ENCODE results near the gene ZNF473. TPM values are rescaled to one million over a fixed set of nuclear protein-coding genes. Genes with fewer than 3 reads are reported as not detected.
"Not testable (repeated sequence)": the region's sequence is repeated elsewhere in the genome, so short reads cannot be mapped to it uniquely, and the experiment has no call there.

The ZNF473 gene
- total RNA-seq, 5 donors from 2014 or later (not counting 1 experiment from before 2014, with no cell fraction given), result 6.0 to 13.9 (median 10.4) TPM

- Histone ChIP-seq H3K36me3 (ENCODE audit: control insufficient read depth in 2 of 2, extremely low read depth in 1 of 2, insufficient read depth in 1 of 2, low read length in 1 of 2) (no peaks in the 10 kb centered on the region), H3K27ac (ENCODE audit: low read length) (no peak overlapping the region), H3K27me3 (replicated peaks in 1 of 2; ENCODE audit: control insufficient read depth in 2 of 2, extremely low read depth in 1 of 2, insufficient read depth in 2 of 2, low read length in 1 of 2) (peaks cover 0 to 25% of the 10 kb centered on the region in 2 experiments), H3K9me3 (peaks cover 3% of the 10 kb centered on the region), H3K4me1 (ENCODE audit: control insufficient read depth in 1 of 2, extremely low read depth in 1 of 2, insufficient read depth in 2 of 2, low read length in 2 of 2) (no peaks in the 10 kb centered on the region), H3K4me3 (ENCODE audit: control insufficient read depth in 1 of 2, extremely low read depth in 1 of 2, low read length in 1 of 2) (peak overlapping the region in 1 of 2 donors; percentile 33)
- WGBS (ENCODE audit: insufficient coverage), result 86% methylated on average over 12 of the region's 15 CpGs
- Mint-ChIP-seq H3K4me3 (no peak overlapping the region), H3K36me3 (peaks cover 11% of the 10 kb centered on the region), H3K4me1 (no peaks in the 10 kb centered on the region), H3K27ac (no peak overlapping the region), H3K9me3 (peaks cover 0 to 13% (median 12%) of the 10 kb centered on the region in 3 donors), H3K27me3 (peaks cover 3 to 6% of the 10 kb centered on the region in 2 donors)
- ChIA-PET POLR2A (no interaction called here), CTCF (interaction anchor here in 1 of 2 donors (0.7 kb wide), 1 partner anchor 222 kb away, joined by 7 read pairs; no protein-coding TSS in a partner anchor)
- no peak for ATAC-seq (replicated peaks in 1 of 4)
- no peak for DNase-seq
Measured at GRCh38 chr19:50060107-50060506, 34.3 kb downstream of the ZNF473 start.

- ChIA-PET POLR2A (no interaction called here), CTCF (no interaction called here)
- no peak overlapping the region for H3K27ac Mint-ChIP-seq
Measured at GRCh38 chr19:50061650-50062049, 35.8 kb downstream of the ZNF473 start.

GRCh38 chr19:50065938-50066337 is 40.1 kb downstream of the ZNF473 start:
- Histone ChIP-seq H3K27me3 (replicated peaks in 1 of 2; ENCODE audit: control insufficient read depth in 2 of 2, extremely low read depth in 1 of 2, insufficient read depth in 2 of 2, low read length in 1 of 2) (peaks cover 0 to 34% of the 10 kb centered on the region in 2 experiments), H3K27ac (ENCODE audit: low read length) (no peak overlapping the region), H3K4me3 (ENCODE audit: control insufficient read depth in 1 of 2, extremely low read depth in 1 of 2, low read length in 1 of 2) (no peak overlapping the region), H3K4me1 (ENCODE audit: control insufficient read depth in 1 of 2, extremely low read depth in 1 of 2, insufficient read depth in 2 of 2, low read length in 2 of 2) (no peaks in the 10 kb centered on the region), H3K9me3 (no peaks in the 10 kb centered on the region), H3K36me3 (ENCODE audit: control insufficient read depth in 2 of 2, extremely low read depth in 1 of 2, insufficient read depth in 1 of 2, low read length in 1 of 2) (no peaks in the 10 kb centered on the region)
- DNase-seq (no peak), ATAC-seq (replicated peaks in 1 of 4) (no peak)
- no peak overlapping the region for H3K4me3 Mint-ChIP-seq
- POLR2A ChIA-PET, result no interaction called here
- H3K4me1 Mint-ChIP-seq, result no peaks in the 10 kb centered on the region
- WGBS (ENCODE audit: insufficient coverage), result 89% methylated on average over 3 of the region's 10 CpGs
- CTCF ChIA-PET, result no interaction called here
- H3K36me3 Mint-ChIP-seq, result no peaks in the 10 kb centered on the region
- no peaks in the 10 kb centered on the region for H3K9me3 Mint-ChIP-seq
- peaks cover 10 to 17% of the 10 kb centered on the region in 2 donors for H3K27me3 Mint-ChIP-seq
- no peak overlapping the region for H3K27ac Mint-ChIP-seq

More at GRCh38 chr19:50061650-50062049, 35.8 kb downstream of the ZNF473 start:
- no peaks in the 10 kb centered on the region for H3K4me1 ChIP-seq (ENCODE audit: control insufficient read depth in 1 of 2, extremely low read depth in 1 of 2, insufficient read depth in 2 of 2, low read length in 2 of 2)
- no peaks in the 10 kb centered on the region for H3K4me1 Mint-ChIP-seq
- H3K27ac ChIP-seq (ENCODE audit: low read length), result no peak overlapping the region
- H3K36me3 ChIP-seq (ENCODE audit: control insufficient read depth in 2 of 2, extremely low read depth in 1 of 2, insufficient read depth in 1 of 2, low read length in 1 of 2), result no peaks in the 10 kb centered on the region
- H3K9me3 Mint-ChIP-seq, result peaks cover 0 to 13% (median 12%) of the 10 kb centered on the region in 3 donors
- DNase-seq (no peak), ATAC-seq (replicated peaks in 1 of 4) (no peak)
- 78% methylated on average over 2 of the region's 5 CpGs for WGBS (ENCODE audit: insufficient coverage)
- peaks cover 11% of the 10 kb centered on the region for H3K36me3 Mint-ChIP-seq
- peaks cover 0 to 15% of the 10 kb centered on the region in 2 donors for H3K27me3 Mint-ChIP-seq
- no peak overlapping the region for H3K4me3 ChIP-seq (ENCODE audit: control insufficient read depth in 1 of 2, extremely low read depth in 1 of 2, low read length in 1 of 2)
- H3K9me3 ChIP-seq, result peaks cover 3% of the 10 kb centered on the region
- peaks cover 0 to 29% of the 10 kb centered on the region in 2 experiments for H3K27me3 ChIP-seq (replicated peaks in 1 of 2; ENCODE audit: control insufficient read depth in 2 of 2, extremely low read depth in 1 of 2, insufficient read depth in 2 of 2, low read length in 1 of 2)
- H3K4me3 Mint-ChIP-seq, result no peak overlapping the region

GRCh38 chr19:50067575-50067974 is 41.8 kb downstream of the ZNF473 start:
- H3K4me3 ChIP-seq (ENCODE audit: control insufficient read depth in 1 of 2, extremely low read depth in 1 of 2, low read length in 1 of 2), result no peak overlapping the region
- WGBS (ENCODE audit: insufficient coverage), result 83% methylated on average over 1 of the region's 6 CpGs
- Mint-ChIP-seq H3K27me3 (peaks cover 12 to 17% of the 10 kb centered on the region in 2 donors), H3K4me1 (no peaks in the 10 kb centered on the region), H3K36me3 (no peaks in the 10 kb centered on the region), H3K27ac (no peak overlapping the region), H3K4me3 (no peak overlapping the region), H3K9me3 (no peaks in the 10 kb centered on the region)
- H3K4me1 ChIP-seq (ENCODE audit: control insufficient read depth in 1 of 2, extremely low read depth in 1 of 2, insufficient read depth in 2 of 2, low read length in 2 of 2), result no peaks in the 10 kb centered on the region
- no peaks in the 10 kb centered on the region for H3K36me3 ChIP-seq (ENCODE audit: control insufficient read depth in 2 of 2, extremely low read depth in 1 of 2, insufficient read depth in 1 of 2, low read length in 1 of 2)
- H3K9me3 ChIP-seq, result no peaks in the 10 kb centered on the region
- POLR2A ChIA-PET, result no interaction called here
- peaks cover 0 to 34% of the 10 kb centered on the region in 2 experiments for H3K27me3 ChIP-seq (replicated peaks in 1 of 2; ENCODE audit: control insufficient read depth in 2 of 2, extremely low read depth in 1 of 2, insufficient read depth in 2 of 2, low read length in 1 of 2)
- no peak for ATAC-seq (replicated peaks in 1 of 4)
- CTCF ChIA-PET, result no interaction called here
- no peak overlapping the region for H3K27ac ChIP-seq (ENCODE audit: low read length)
- DNase-seq, result no peak

GRCh38 chr19:50068382-50068781 is 42.6 kb downstream of the ZNF473 start:
- H3K4me1 Mint-ChIP-seq; H3K4me3 Mint-ChIP-seq; H3K4me3 ChIP-seq (ENCODE audit: control insufficient read depth in 1 of 2, extremely low read depth in 1 of 2, low read length in 1 of 2); H3K9me3 Mint-ChIP-seq; H3K4me1 ChIP-seq (ENCODE audit: control insufficient read depth in 1 of 2, extremely low read depth in 1 of 2, insufficient read depth in 2 of 2, low read length in 2 of 2); CTCF ChIA-PET; H3K27ac Mint-ChIP-seq; DNase-seq; POLR2A ChIA-PET; ATAC-seq (replicated peaks in 1 of 4); H3K36me3 Mint-ChIP-seq; H3K9me3 ChIP-seq; H3K27ac ChIP-seq (ENCODE audit: low read length); H3K36me3 ChIP-seq (ENCODE audit: control insufficient read depth in 2 of 2, extremely low read depth in 1 of 2, insufficient read depth in 1 of 2, low read length in 1 of 2): not testable (repeated sequence)
- H3K27me3 ChIP-seq (replicated peaks in 1 of 2; ENCODE audit: control insufficient read depth in 2 of 2, extremely low read depth in 1 of 2, insufficient read depth in 2 of 2, low read length in 1 of 2), result peaks cover 0 to 35% of the 10 kb centered on the region in 2 experiments
- peaks cover 12 to 16% of the 10 kb centered on the region in 2 donors for H3K27me3 Mint-ChIP-seq
- 91% methylated on average over 4 of the region's 5 CpGs for whole genome bisulfite sequencing (ENCODE audit: insufficient coverage)

GRCh38 chr19:50075076-50075475 is 49.3 kb downstream of the ZNF473 start:
- ATAC-seq (replicated peaks in 1 of 4); H3K36me3 Mint-ChIP-seq; H3K4me1 ChIP-seq (ENCODE audit: control insufficient read depth in 1 of 2, extremely low read depth in 1 of 2, insufficient read depth in 2 of 2, low read length in 2 of 2); H3K4me1 Mint-ChIP-seq; H3K4me3 ChIP-seq (ENCODE audit: control insufficient read depth in 1 of 2, extremely low read depth in 1 of 2, low read length in 1 of 2); H3K27ac ChIP-seq (ENCODE audit: low read length); DNase-seq; H3K9me3 Mint-ChIP-seq; POLR2A ChIA-PET; H3K27ac Mint-ChIP-seq; H3K9me3 ChIP-seq; H3K36me3 ChIP-seq (ENCODE audit: control insufficient read depth in 2 of 2, extremely low read depth in 1 of 2, insufficient read depth in 1 of 2, low read length in 1 of 2); CTCF ChIA-PET; H3K4me3 Mint-ChIP-seq; H3K27me3 Mint-ChIP-seq: not testable (repeated sequence)
- WGBS (ENCODE audit: insufficient coverage), result 50% methylated on average over 1 of the region's 8 CpGs
- H3K27me3 ChIP-seq (replicated peaks in 1 of 2; ENCODE audit: control insufficient read depth in 2 of 2, extremely low read depth in 1 of 2, insufficient read depth in 2 of 2, low read length in 1 of 2), result peaks cover 0 to 15% of the 10 kb centered on the region in 2 experiments

Data from T-cell (primary cell).